ENCODE results near the gene DDX52.

GRCh38 chr17:37567538-37567937 lies 75.7 kb downstream of the DDX52 start:
- TF ChIP-seq CTCF (conservative IDR thresholded peaks at IDR 0.05 in 1 of 2, IDR thresholded peaks at IDR 0.05 in 1 of 2; ENCODE audit: low read depth in 1 of 2, low read length in 2 of 2) (no peak), EZH2 (IDR thresholded peaks at IDR 0.05; ENCODE audit: low read length, missing control alignments) (no peak)

All from fibroblast of lung (primary cell).